Measurements from ENCODE around the gene TUBB2A.
"Not testable (repeated sequence)": the region's sequence is repeated elsewhere in the genome, so short reads cannot be mapped to it uniquely, and the experiment has no call there.

TUBB2A gene

DNA sequence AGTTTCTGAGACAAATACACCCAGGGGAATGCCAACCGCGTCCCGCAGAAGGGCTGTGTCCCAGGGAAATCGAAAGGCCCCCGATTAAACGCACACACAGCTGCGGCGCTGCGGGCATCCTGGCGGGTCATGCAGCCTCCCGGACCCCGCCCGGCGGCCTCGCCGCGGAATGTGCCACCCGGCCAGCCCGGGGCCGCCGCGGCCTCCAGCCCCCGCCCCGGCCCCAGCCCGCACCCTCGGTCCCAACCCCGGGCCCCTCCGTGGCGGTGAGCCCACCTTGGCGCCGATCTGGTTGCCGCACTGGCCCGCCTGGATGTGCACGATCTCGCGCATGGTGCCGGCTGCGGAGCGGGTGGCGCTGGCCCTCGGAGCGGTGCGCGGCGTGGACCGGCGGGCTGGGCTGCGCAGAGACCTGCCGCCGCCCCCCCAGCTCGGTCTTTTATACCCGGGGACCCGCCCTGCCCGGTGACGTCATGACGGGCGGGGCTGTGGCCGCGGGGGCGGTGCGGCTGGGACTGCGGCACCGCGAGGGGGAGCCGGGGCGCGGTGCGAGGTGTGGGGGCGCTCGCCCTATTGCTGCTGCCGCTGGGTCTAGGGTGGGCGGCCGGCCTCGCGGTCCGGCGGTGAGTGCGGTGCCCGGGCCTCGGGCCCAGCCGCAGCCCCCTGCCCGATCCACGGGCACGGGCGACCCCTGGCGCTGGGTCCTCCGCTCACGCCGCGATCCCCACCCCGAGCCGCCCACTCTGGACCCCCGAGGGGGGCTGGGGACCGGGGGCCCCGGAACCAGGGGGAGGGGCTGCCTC lies at the start of gene TUBB2A:
TSS of gene TUBB2A (minus strand) at position 414 of the 803 bp plus-strand sequence. CDS start at position 333, 81 bp downstream.
- peak; percentile 95 for DNase-seq (ENCODE audit: low read depth, low spot score)

DNA sequence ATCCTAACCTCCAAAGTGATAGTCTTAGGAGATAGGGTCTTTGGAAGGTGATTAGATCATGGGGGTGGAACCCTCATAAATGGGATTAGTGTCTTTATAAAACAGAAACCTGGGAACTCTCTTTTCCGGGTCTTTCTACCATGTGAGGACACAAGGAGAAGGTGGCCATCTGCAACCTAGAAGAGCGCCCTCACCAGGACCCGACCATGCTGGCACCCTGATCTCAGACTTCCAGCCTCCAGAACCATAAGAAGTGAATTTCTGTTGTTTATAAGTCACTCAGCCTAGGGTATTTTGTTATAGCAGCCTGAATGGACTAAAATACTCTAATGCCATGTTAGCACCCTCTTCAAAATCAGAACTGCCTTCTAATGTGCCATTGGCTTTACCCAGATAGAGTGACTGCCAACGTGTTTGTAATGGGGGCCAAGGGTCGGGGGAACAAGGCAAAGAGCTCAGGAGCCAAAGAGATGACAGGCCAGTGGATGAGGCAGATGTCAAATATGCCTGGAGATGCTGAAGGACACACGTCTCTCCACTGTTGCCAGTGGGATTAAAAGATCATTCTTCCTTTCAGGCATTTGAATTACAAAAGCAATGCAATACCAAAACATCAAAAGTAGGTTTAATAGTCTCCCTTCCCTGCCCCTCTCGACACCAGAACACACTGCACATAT lies 49.1 kb upstream of the TUBB2A start:
- no peak for DNase-seq (ENCODE audit: low read depth, low spot score)

- peak; percentile 82 for DNase-seq (ENCODE audit: low read depth, low spot score)
These were observed 48.6 kb upstream of the TUBB2A start for GRCh38 chr6:3205913-3206312.

DNA sequence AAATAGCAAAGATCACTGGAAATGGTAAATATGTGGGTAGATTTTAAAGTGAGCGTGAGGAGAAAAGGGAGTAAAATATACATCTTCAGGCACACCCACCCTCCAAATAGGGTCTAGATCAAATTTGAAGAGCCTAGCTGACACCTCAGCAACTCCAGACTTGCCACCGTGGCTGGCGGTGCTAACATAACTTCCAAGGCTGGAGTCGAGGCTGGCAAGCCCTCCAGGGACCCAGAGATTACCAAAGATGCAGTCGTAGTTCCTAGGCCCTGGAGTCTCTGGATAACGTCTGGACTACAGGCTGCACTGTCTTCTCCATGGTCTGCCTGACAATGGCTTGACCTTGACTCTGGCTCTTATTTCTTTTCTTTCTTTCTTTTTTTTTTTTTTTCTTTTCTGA lies 47.6 kb upstream of the TUBB2A start:
- no peak for DNase-seq (ENCODE audit: low read depth, low spot score)

DNA sequence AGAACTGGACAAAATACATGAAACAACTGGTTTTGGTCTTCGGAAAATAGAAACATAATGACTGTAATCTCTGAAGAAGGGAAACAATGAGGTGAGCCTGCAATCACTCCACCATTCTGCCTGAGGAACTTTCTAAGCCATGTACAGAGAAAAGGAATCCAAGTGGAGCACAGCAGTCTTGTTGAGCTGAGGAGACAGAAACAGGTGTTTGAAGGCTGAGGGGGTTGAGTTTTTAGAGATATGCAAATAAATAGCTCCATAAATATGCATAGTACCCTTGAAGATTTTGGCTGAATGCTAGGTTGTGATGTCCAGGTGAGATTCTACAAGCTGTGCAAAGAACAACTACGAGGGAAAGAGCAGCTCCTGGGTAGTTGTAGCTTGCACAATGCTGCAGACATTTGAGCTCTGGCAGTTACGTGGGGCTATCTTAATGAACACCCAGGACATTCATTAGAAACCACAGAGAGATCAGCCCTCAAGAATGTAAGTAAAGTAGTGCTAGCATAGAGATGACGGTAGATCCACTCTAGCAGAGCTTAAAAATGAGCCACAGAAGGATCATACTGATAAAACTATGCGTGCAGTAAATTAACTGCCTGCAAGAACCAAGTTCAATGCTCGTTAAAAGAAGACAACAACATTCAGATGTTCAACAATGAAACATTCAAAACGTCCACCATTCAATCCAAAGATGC lies 45.8 kb upstream of the TUBB2A start:
- DNase-seq (ENCODE audit: low read depth, low spot score) = peak; percentile 79

DNA sequence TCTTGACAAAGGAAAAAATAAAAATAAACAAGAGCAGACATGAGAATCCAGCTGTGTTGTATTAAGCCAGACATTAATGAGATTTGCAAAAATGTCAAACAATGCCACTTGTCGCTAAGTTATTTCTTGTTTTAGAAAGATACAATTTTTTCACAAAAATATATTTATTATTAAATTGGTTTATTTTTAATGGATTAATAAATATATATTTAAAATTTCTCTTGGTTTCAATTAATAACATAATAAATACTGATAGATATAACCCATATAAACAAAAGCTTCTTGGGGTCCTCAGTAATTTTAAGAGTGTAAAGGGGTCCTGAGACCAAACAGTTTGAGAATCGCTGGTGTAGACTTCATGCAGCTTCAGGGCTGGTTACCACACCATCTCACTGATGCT lies 44.0 kb upstream of the TUBB2A start:
- DNase-seq (ENCODE audit: low read depth, low spot score) = no peak

DNA sequence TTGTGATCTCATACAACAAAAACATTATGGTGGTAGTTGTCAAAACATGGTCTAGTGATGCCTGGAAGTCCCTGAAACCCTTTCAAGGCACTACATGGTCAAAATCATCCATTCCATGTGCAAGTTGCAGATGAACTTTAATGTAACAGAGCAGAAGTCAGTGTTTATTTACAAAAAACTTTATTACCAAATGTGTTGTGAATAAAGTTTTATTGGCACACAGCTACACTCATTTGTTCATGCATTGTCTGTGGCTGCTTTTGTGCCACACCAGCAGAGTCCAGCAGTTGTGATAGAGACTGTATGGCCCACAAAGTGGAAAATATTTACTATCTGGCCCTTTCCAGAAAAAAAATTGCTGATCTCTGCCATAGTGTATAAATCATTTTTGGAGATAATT lies 43.3 kb upstream of the TUBB2A start:
- DNase-seq (ENCODE audit: low read depth, low spot score) = no peak

- no peak for DNase-seq (ENCODE audit: low read depth, low spot score)
These were observed 42.0 kb upstream of the TUBB2A start for GRCh38 chr6:3199382-3199781.

DNA sequence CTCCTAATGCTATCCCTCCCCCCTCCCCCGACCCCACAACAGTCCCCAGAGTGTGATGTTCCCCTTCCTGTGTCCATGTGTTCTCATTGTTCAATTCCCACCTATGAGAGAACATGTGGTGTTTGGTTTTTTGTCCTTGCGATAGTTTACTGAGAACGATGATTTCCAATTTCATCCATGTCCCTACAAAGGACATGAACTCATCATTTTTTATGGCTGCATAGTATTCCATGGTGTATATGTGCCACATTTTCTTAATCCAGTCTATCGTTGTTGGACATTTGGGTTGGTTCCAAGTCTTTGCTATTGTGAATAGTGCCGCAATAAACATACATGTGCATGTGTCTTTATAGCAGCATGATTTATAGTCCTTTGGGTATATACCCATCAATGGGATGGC lies 40.4 kb upstream of the TUBB2A start:
- not testable (repeated sequence) for DNase-seq (ENCODE audit: low read depth, low spot score)

GRCh38 chr6:3196770-3197169 lies 39.4 kb upstream of the TUBB2A start:
- no peak for DNase-seq (ENCODE audit: low read depth, low spot score)

DNA sequence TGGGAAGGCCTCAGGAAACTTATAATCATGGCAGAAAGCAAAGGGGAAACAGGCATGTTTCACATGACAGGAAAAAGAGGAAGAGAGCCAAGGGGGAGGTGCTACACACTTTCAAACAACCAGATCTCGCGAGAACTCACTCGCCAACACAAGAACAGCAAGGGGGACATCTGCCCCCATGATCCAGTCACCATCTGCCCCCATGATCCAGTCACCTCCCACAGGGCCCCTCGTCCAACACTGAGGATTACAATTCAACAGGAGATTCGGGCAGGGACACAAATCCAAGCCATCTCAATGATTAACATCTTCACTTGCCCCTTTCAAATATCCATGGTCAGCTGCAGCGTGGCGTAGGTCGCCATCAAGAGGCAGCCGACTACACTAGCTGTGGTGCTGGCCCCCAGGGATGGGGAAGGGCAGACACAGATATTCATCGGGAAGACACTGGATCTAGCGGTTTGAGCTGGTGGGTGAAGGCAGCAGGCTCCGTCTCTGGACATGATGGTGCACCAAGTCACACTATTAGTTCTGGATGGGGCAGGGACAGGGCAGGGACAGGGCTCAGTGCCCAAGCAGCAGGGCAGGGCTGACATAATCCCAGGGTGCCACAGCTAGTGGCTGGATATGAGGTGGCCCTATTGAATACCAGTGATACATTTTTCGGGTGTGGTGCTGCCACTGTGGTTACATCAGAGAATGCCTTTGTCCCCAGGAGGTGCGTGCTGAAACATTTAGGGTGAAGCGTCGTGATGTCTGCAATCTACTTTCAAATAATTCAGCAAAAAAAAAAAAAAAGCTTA lies 38.6 kb upstream of the TUBB2A start:
- peak; percentile 37 for DNase-seq (ENCODE audit: low read depth, low spot score)

DNA sequence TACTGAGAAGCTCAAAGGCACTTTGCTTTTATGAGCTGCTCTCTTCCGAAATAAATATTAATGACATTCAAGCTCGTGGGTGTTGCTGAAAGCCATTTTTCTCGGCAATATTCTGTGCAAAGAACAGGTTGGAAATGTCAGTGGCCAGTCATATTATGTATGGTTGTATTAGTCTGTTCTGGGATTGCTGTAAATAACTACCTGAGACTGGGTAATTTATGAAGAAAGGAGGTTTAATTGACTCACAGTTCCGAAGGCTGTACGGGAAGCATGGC lies 38.0 kb upstream of the TUBB2A start:
- no peak for DNase-seq (ENCODE audit: low read depth, low spot score)

DNA sequence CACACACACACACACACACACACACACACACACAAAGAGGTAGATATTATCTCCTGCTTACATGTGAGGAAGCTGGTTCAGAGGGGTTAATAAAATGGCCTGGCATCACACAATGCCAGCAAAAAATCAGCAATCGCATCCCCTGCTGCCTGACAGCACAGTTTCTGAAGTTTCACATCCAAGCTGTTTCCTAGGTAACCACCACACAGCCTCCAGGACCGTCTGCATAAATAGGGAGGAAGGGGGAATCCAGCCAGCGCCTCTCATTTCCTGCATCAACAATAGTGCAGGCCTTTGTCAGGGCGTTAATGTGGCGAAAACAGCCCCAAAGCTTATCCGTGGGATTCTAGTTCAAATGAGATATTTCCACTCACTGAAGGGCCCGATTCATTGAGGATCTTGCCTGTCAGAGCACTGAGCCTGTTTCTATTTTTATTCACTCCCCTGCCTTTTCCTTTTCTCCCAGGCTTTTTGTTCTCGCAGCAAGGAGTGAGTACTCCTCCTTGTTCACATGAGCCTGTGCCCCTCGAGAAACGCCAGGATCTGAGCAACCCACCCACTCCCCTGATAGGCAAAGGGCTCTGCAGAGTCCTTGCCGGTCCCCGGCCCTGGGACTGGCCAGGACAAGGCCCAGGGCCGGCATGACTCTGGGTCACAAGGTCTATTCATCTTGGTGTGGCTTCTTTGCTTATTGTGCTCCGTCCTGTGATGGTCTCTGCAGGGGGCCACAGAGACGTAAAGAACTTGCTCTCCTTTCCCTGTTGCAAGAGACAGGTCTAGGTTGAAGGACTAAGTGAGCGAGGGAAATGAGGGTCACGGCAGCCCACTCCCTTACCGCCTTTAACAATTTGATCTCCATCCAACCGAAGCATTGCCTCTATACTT lies 37.4 kb upstream of the TUBB2A start:
- DNase-seq (ENCODE audit: low read depth, low spot score) = peak; percentile 89

DNA sequence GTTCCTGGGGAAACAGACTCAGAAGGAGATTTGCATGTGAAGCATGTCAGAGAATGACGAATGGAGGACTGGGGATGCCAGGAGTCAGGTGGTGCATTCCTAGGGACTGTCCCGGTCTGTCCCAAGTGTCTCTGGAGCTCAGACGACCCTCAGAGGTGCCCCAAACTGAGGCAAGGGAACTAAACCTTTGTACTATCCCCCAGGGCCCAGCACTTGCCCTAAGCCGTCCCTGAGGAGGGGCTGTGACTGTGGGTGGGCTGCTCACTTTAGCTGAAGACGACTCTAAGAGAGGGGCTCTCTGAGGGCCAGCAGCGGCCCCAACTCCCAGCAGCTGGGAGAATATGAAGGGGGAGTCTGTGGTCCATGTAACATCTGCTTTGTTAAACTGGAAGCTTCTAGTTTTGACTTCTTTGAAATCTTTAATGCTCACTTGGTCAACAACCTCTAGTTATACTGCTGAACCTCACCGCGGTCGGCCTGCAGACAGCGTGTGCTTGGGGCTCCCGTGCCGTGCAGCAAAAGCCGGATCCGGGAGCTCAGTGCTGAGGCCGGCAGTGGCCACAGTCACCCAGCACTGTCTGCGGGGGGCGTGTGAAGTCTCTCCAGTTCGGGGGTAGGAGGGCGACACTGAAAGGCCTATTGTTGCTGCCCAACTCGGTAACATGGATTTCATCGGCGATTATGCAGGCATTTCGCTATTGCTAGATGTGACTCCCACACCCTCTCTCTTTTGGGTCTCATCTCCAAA lies 35.9 kb upstream of the TUBB2A start:
- no peak for DNase-seq (ENCODE audit: low read depth, low spot score)

DNA sequence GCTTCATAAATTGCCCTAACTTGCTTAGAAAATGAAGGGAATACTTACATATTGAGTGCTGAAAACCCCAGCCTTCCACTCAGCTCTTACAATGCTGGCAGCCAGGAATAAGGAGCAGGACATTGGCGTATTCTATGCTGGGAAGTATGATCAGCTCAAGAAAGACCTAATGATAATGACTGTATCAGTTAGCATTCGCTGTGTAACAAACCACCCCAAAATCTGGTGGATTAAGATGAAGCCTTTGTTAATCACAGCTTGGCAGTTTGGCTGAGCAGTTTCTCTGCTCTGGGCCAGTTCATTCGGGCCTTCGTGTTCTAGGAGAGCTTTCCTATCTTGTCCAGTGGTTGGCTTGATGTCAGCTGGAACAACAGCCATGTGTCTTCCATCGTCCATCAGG lies 33.4 kb upstream of the TUBB2A start:
- no peak for DNase-seq (ENCODE audit: low read depth, low spot score)

DNA sequence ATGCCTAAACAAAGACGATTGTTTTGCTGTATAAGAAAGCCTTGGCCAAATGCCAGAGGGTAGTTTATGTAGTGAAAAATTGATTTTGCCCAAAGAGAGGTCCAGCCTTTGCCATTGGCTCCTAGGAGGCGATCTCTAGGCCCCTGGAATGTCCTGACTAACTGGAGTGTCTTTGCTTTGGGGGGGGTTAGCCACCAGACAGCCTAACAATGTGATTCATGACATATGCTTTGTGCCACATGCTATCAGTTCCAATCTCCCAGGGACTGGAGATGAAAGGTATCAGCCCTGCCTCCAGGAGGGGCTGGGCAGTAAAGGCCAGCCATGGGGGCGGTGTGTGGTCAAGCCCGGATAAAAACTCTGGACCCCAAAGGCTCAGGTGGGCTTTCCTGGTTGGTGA lies 32.7 kb upstream of the TUBB2A start:
- DNase-seq (ENCODE audit: low read depth, low spot score) = no peak

DNA sequence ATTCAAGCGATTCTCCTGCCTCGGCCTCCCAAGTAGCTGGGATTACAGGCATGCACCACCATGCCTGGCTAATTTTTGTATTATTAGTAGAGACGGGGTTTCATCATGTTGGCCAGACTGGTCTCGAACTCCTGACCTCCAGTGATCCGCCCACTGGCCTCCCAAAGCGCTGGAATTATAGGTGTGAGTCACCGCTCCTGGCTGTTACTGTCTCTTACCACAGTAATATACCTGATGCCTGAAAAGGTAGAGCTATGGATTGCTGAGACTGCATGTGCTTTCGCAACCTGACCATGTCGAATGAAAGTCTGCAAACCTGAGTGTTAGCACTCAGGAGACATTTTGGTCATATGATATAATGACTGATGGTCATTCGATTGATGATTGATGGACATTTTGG lies 31.8 kb upstream of the TUBB2A start:
- DNase-seq (ENCODE audit: low read depth, low spot score) = not testable (repeated sequence)

DNA sequence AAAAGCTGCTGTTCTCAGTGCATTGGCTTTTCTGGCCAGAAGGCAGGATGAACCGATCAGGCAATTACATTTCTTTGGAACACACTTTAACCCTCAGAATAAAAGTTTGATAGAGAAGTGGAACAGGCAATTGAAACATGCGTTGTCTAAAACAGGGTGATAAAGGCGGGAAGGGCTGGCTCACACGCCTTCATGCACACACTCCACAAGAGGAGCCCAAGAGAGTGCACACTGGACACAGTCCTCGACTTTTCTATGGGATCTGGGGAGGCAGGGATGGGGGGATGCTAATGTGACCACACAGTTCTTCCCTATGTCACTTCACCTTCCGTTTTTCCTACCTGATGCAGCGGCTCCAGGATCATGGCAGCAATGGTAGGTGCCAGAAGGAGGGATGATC lies 30.9 kb upstream of the TUBB2A start:
- DNase-seq (ENCODE audit: low read depth, low spot score) = no peak

GRCh38 chr6:3186974-3187382 lies 29.6 kb upstream of the TUBB2A start:
- DNase-seq (ENCODE audit: low read depth, low spot score) = no peak

GRCh38 chr6:3183066-3183465 lies 25.7 kb upstream of the TUBB2A start:
- no peak for DNase-seq (ENCODE audit: low read depth, low spot score)
